GM19238 (cell line): Measurements from ENCODE around the gene SMTNL2.
"Not testable (repeated sequence)": the region's sequence is repeated elsewhere in the genome, so short reads cannot be mapped to it uniquely, and the experiment has no call there.

ENCODE experiments used
- DNase-seq: peaks from one replicate; pipeline ENCODE4 v3.0.0; 2011; ENCODE audit warnings: low spot score; ENCODE audit not compliant: insufficient read length

SMTNL2 gene

DNA sequence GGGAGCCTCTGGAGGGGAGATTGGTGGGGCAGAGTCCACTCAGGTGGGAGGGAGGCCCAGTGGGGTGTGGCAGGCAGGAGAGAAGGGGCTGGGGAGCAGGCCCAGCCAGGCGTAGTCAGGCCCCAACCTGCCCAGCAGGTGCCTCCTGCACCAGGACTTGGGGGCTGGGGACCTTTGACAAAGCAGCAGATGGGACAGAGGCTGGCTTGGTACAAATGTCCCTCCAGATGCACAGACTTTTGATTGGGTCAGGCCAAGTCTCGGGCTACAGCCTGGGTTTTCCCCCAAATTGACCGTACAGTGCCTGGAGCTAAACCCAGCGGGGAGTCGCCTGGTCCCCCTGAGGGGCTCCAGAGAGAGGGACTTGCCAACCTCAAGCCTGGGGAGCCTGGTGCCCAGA lies 24.4 kb upstream of the SMTNL2 start:
- no peak for DNase-seq

DNA sequence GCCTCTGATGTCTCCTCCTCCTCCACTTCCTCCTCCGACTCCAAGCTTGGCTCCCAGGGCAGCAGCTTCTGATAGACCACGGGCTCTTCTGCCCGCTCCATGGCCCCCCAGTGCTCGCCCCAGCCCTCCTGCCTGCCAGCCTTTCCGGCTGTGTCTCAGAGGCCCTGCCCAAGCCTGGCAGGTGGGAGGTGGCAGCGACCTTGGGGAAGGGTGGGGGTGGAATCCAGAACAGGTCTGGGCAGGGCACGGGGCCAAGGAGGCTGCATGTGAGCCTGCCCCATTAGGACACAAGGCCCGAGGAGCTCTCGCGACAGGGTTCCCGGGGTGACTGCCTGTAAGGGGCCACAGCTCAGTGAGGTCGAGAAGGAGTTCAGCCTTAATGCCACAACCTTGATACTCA lies 23.9 kb upstream of the SMTNL2 start, which contains the start of gene GGT6:
GGT6 (minus strand) TSS at position 157 of the 400 bp plus-strand sequence; CDS start at position 101, 56 bp downstream.
- no peak for DNase-seq

DNA sequence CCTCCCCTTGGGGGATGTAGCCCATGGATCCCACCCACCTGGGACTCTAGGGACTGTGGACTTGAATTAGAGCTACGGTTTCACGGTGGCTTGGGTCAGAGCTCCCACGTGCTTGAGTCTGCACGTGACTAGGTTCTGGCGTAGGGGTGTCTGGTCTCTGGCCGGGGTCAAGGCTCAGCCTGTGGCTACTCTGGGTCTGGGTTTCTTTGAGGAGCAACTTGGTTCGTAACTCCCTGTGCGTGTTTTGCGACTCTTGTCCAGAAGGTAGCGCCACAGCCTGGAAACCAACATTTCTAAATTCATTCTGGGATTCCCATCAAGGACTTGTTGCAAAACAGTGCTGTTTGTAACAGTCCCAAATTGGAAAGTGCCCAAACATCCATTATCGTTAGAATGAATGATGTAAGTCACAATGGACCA lies 23.5 kb upstream of the SMTNL2 start:
- DNase-seq = no peak

DNA sequence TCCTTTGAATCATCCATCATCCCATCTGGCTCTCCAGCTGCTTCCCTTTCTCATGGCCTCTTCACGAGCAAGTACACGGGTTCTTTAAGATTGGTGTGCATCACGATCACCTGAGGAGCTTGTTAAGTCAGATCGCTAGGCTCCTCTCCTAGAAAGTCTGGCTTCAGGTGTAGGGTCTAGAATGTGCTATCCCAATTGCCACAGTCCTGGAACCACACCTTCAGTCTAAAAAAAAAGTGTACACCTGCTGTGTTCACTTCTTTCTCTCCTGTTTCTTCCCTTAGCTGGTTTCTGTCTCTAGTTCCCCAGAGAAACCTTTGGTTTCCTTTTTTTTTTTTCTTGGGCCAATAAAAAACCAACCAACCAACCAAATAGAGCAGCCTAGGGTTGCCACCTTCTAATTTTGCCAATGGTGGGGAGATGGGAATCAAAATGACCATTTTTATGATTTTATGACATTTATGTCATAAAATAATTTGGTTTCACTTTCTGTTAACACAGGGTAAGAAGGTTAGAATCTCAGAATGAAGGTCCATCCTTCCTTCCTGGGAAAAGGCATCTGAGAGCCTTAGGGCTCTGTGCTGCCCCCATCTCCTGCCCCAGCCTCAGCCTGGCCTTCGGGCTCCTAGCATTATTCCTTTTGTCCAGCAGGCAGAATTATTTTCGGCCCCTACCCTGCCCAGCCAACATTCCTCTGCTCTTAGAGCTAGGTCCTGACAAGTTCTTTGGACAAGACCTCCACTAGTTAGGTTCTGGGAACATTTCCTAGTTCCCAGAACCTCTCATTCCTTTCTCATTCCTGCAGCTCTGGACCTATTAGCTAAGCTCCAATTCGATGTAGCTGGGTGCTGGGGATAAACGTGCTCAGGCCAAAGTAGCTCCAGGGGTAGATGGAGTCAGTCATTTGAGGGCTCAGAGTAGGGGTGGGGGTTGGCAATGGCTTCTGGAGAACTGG lies 22.0 kb upstream of the SMTNL2 start:
- no peak for DNase-seq

DNA sequence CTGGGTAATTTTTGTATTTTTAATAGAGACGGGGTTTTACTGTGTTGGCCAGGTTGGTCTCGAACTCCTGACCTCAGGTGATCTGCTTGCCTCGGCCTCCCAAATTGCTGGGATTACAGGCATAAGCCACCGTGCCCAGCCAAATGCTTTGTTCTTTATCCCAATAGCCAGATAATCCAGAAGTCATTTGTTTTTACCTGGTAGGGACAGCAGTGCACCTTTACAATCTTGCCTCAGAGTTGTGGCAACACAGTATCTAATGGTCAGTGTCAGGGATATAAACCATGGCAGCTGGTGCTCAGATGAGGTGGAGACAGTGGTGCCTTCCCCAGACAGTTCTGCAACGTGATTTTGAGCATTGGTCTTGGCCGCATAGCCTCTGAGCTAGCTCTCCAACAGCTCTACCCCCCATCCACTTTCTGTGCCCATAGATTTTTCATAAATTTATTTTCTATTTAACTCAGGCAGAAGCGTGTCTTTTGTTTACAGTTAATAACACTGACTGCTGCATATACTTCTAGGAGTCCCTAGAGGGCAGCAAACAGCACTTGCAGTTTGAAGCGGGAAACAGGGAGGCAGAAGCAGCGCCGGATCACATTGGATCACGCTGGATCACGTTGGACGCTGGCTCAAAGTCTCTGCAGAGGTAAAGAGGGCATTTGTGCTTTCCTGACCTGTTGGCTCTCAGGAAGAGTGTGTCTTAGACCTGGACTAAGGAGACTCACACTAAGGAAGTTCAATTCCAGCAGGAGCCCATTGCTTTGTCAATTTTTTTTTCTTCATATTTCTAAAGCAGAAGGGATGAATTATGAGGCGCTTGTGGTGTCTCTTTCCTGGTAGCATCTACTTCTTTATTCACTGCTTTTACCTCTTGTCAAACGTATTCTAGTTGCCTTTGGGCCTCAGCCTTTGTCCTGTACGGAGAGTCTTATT lies 18.9 kb upstream of the SMTNL2 start:
- DNase-seq = peak; percentile 61

- DNase-seq = peak; percentile 56
These were observed 17.5 kb upstream of the SMTNL2 start for GRCh38 chr17:4566785-4567184.

DNA sequence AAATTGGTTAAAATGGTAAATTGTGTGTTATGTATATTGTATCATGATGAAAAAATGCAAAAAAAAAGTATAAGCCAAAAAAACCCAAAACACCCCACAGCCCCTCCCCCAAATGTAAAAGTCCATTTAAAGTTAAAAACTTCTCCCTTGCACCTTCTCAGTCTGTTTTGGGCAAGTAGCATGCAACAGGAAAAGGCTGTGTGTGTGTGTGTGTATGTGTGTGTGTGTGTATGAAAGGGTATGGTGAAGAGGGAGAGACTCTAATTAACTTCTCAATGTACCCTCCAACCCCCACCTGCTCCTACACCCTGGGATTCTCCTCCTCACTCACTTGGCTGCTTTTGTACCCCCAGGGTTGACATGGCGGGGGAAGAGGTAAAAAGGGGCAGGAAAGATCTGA lies 14.7 kb upstream of the SMTNL2 start:
- DNase-seq = no peak

DNA sequence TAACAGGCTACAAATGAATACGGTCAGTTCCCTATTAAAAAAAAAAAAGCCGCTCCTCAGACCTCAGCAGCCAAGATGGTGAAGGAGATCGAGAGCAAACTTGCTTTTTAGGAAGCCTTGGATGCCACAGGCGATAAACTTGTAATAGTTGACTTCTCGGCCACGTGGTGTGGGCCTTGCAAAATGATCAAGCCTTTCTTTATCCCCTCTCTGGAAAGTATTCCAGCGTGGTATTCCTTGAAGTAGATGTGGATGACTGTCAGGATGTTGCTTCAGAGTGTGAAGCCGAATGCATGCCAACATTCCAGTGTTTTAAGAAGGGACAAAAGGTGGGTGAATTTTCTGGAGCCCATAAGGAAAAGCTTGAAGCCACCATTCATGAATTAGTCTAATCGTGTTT lies 12.2 kb upstream of the SMTNL2 start:
- no peak for DNase-seq

- no peak for DNase-seq
These were observed 11.2 kb upstream of the SMTNL2 start for GRCh38 chr17:4573115-4573514.

DNA sequence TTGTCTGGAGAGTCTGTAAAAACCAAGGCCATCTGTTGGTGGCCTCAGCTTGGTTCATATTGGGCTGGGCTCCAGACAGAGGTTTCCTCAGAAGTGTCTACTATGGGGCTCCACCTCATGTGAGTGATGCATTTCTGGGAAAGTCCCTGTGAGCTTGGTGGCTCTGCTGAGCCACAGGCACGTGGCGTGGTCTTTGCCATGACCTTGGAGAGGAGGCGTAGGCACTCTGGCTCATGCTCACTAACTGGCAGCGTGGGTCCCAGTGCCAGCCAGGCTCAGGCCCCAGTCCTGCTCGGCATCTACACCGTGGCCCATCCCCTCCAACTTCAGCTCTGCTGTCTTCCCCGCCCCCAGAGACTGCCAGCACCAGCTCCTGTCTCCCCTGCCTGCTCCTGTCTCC lies 10.7 kb upstream of the SMTNL2 start:
- no peak for DNase-seq

DNA sequence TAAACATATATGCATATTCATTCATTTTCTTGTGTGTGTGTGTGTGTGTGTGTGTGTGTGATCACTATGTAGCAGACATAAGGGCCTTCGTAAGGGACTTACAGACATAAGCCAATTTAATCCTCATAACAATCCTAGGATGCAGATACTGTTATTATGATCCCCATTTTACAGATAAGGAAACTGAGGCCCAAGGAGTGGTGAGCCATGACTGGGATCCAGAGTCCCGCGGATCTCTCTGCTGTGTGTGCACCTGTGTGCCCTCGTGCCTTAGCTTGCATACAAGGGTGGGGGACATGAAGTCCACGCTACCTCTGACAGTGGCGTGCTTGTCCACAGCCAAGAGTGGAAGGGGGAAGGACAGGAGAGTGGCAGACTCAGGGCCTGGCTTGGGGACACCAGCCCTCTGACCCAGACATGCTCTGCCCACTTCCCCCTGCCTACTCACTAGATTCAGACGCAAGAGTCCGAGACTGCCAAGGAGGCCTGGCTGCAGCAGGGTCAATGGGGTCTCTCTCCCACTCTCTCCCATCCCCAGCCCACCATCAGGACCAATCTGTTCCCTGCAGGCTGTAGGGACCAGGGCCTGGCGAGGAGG lies 9.8 kb upstream of the SMTNL2 start:
- no peak for DNase-seq

DNA sequence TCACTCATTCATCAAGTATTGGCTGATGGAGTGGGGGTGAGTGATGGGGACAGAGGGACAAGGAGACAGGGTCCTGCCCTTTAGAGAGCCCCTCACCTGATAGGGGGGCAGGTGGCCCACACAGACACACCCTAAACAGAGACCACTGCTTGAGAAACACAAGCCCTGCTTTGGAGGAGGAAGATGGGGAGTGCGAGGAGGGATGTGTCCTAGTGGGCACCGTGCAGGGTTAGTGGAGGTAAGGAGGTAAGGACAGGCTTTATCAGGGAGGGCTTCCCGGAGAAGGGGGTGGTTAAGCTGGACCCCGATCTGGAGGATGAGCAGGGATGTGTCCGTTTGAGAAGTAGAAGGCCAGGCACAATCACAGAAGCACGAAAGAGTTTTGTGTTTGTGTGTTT lies 8.2 kb upstream of the SMTNL2 start:
- no peak for DNase-seq

DNA sequence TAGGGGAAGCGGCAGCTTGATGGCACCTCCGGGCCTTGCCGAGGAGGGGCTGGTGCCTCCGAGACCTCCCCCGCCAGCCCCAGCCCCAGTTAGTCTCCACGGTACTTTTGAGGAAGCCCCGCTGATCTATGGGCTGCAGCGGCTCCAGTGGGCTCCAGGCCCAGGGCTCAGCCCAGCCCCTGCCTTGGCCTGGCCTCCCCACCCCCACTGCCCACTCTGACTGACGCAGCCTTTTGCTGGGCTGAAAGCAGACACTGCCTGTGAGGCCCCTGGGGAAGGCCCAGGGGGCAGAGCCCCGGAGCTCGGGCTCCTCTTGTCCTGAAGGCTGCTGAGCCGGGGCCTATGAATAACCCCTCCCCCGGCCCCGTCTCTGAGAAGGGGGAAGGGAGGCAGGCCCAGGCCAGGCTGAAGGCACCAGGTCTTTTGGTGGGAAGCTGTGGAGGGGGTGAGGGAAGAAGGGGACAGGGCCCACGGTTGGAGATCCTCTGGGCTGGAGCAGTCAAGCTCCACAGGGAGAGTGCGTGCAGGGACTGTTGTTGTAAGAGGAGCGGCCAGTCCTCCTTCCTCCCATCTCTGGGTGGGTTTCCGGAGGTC lies 7.5 kb upstream of the SMTNL2 start:
- no peak for DNase-seq

- no peak for DNase-seq
These were observed 6.8 kb upstream of the SMTNL2 start for GRCh38 chr17:4577386-4577993.

DNA sequence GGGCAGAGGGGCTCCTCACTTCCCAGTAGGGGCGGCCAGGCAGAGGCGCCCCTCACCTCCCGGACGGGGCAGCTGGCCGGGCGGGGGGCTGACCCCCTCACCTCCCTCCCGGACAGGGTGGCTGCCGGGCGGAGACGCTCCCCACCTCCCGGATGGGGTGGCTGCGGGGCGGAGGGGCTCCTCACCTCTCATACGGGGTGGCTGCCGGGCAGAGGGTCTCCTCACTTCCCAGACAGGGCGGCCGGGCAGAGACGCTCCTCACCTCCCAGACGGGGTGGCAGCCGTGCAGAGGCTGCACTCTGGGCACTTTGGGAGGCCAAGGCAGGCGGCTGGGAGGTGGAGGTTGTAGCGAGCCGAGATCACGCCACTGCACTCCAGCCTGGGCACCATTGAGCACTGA lies 6.0 kb upstream of the SMTNL2 start:
- not testable (repeated sequence) for DNase-seq

- DNase-seq = no peak
These were observed 4.7 kb upstream of the SMTNL2 start for GRCh38 chr17:4579678-4580077.

- no peak for DNase-seq
These were observed 4.0 kb upstream of the SMTNL2 start for GRCh38 chr17:4580291-4580690.

- DNase-seq = no peak
These were observed 2.2 kb upstream of the SMTNL2 start for GRCh38 chr17:4582101-4582501.

DNA sequence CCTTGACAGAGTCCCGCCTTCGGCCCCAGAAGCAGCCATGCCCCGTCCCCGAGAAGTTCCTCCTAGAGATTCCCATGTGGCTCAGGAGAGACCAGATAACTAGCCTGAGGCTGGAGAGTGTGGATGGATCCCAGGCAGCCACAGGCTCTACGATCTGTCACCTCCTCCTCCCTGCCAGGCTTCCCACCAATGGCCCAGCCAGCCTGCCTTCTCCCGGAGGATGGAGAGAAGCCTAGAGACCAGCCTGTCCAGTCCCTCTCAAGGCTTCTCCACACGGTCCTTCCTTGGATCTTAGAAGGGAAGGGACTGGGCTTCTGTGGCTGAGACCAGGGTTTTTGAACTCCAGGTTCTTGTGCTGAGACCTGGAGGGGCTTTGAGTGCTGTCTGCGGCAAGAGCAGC lies 1.6 kb upstream of the SMTNL2 start:
- no peak for DNase-seq

DNA sequence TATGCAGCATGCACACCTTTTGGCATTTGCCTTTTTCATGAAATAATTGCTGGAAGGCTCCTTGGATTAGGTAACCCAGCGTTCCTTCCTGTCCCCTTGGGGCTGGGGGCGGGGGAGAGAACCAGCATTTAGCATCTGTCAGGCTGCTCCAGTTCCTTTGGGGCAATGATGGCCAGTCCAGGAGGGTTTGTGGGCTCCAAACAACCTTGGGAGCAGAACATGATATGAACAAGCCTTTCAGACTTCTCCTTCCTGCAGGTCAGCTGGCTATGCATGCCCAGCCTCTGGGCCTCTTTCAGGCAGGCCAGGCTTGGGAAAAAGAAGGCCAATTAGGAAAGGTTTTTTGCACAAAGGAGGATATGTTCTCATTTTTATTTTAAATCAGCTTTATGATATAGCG lies 1.1 kb upstream of the SMTNL2 start:
- DNase-seq = no peak

DNA sequence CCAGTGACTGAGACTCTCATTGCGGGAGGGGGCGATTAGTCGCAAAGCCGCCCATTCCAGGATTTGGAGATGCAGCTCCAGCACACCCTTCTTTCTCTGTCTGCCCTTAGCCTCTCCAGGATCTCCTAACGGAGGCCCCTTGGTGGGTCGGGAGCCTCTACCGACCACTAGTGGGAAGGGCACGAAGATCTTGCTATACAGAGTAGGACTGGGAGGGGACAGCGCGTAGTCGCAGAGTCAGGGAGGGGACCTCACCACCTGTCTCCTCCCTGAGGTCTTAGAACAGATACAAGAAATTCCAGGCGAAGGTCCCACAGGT lies 588 bp upstream of the SMTNL2 start:
- no peak for DNase-seq
